ENCODE data around the gene RABL6.

The RABL6 gene, protein sequence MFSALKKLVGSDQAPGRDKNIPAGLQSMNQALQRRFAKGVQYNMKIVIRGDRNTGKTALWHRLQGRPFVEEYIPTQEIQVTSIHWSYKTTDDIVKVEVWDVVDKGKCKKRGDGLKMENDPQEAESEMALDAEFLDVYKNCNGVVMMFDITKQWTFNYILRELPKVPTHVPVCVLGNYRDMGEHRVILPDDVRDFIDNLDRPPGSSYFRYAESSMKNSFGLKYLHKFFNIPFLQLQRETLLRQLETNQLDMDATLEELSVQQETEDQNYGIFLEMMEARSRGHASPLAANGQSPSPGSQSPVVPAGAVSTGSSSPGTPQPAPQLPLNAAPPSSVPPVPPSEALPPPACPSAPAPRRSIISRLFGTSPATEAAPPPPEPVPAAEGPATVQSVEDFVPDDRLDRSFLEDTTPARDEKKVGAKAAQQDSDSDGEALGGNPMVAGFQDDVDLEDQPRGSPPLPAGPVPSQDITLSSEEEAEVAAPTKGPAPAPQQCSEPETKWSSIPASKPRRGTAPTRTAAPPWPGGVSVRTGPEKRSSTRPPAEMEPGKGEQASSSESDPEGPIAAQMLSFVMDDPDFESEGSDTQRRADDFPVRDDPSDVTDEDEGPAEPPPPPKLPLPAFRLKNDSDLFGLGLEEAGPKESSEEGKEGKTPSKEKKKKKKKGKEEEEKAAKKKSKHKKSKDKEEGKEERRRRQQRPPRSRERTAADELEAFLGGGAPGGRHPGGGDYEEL

DNA sequence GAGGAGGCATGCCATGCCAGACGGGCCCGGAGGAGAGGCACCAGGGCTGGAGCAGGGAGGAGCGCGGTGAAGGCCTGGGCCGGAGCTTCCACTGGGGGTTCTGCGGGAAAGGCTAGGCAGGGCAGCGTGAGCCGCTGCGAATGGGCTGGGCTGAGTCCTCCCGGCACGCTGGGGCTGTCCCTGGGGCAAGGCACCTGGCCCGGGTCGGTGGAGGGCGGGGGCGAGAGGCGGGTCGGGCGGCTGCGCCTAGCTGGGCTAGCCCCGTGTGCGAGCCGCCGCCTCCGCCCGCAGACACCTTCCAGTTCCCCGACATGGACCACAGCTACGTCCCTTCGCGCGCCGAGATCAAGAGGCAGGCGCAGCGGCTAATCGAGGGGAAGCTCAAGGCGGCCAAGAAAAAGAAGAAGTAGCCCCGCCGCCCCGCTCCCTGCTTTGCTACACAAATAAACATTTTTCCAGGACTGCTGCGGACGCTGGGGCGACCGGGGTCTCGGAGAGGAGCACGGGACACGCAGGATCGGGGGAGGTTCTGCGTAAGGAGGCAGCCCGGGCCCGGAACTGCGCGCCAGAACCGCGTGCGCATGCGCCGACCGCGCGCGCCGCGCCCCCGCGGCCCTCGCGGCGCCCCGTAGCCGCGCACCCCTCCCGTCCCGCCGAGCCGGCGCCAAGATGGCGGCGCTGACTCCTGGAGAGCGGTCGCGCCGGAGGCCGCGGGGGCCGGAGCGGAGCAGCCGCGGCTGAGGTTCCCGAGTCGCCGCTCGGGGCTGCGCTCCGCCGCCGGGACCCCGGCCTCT lies at the start of gene RABL6:
RABL6 (plus strand) TSS at position 668 of the 794 bp plus-strand sequence. CDS start 249 bp downstream, outside the sequence.
- peak; percentile 86 to 96 (median 93) for DNase-seq

DNA sequence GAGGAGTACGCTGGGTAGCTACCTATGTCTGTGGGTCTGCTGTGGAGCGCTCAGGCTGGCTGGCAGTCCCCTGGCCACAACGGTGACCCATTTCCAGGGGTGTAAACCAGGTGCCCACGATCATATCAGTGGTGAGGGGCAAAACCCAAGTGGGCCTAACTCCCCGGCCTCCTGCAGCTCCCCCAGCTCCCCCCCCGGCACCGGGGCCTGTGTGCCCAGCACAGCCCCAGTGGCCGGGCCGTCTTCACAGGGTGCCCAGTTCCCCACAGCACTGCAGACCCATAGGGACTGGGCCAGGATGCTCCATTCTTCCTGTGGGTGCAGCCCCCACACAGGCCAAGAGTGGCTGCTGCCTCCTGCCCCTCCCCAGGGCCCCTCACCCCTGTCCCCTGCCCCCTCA lies 48.7 kb upstream of the RABL6 start:
- no peak for DNase-seq

DNA sequence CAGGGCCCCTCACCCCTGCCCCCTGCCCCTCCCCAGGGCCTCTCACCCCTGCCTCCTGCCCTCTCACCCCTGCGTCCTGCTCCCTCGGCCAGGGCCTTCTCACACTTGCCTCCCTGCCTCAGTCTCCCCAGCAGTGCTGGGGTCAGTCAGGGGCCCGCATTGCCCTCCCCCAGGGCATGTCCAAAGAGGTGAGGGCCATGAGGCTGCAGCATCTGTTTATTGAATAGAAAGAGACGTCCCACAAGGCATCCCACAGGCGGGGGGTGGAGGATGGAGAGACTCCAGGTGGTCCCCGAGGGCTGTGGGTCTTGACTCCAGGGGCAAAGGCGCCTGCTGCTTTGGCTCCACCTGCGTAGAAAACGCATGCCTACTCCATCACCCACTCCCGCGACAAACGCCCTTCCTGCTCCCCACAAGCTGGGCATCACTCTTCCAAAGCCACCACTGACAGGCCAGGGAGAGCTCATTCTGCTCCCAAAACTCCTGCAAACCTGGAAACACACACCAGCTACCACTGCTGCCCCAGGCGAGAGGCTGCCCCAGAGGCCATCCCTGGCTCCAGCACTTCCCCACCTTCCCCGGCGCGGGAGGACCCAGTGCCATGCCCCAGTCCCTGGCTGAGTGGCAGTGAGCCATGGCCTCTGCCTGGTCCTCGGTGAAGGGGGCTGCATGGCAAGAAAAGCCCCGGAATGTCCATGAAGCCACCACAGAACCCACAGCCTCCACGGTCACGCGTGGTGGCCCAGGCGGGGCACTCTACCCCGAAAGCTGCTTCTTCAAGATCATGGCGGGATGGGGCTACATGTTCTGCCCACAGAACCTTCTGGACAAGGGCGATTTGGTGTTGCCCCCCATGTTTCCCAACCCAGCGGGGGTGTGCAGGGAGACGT lies 48.1 kb upstream of the RABL6 start:
- DNase-seq: no peak

DNA sequence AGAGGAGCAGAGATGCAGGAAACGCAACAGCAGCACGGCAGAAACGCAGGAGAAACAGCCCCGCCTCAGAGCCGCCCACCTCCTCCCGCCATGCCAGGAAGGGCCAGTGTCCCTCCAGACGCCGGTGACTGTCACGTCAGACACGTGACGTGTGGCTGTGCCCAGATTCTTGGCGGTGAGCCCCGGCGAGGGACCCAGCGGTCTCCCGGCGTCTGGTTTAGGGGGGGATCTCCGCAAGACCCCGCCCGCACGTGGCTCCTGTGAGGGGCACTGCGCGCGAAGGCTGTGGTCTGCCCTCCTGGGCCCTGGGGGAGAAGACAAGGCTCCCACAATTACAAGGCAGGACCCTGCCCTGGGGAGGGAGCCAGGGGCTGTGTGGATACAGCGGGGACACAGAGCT lies 47.3 kb upstream of the RABL6 start:
- no peak for DNase-seq

DNA sequence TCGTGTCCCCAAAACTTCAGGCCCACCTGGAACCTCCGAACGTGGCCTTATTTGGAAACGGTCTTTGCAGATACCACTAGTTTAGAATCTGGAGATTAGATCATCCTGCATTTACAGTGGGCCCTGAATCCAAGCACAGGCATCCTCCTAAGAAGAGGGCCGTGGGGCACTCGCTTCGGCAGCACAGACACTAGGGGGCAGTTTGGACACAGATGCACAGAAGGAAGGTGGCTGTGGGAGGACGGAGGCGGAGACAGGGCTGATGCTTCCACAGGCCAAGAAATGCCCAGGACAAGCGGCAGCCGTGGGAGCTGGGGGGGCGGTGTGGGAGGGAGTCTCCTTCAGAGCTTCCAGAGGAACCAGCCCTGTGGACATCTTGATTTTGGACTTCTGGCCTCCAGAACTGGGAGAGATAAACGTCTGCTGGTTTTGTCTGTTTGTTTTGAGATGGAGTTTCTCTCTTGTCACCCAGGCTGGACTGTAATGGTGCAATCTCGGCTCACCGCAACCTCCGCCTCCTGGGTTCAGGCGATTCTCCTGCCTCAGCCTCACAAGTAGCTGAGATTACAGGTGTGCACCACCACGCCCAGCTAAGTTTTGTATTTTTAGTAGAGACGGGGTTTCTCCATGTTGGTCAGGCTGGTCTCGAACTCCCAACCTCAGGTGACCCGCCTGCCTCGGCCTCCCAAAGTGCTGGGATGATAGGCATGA lies 46.8 kb upstream of the RABL6 start:
- DNase-seq: peak; percentile 73 to 87 (median 81)

DNA sequence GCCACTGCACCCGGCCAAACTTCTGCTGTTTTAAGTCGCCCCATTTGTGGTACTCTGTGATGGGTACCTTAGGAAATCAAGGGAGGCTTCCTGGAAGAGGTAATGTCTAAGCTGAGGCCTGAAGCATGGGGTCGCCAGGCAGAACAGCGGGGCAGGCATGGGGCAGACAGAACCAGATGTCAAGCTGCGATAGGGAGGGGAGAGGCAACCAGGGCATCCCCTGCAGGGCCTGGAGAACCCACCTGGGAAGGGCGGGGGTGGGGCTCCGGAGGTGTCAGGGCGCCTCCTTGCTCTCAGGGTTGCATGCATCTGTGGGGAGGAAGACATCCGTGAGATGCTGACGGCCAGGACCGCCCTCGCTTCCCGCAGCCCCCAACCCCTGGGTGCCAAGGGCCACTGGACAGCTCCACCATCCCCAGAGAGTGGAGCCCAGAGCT lies 46.2 kb upstream of the RABL6 start:
- no peak for DNase-seq

DNA sequence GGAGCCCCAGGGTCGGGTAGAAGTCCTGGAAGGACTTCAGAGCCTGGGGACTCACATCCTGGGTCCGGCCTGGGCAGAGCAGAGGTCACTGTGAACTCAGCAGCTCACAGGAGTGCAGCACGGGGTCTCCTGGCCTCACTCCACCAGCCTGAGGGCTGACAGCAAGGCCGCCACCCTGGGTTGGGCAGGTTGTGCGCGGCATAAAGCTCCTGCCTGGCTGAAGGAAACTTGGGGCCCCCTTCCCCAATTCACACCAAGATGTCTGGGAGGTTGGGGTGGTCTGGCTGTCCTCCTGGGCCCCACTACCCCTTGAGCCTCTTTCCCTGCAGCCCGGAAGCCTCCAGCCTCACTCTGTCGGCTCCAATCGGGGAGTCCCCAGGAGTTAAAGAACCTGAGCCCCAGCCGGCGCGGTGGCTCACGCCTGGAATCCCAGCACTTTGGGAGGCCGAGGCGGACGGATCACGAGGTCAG lies 45.5 kb upstream of the RABL6 start:
- DNase-seq: no peak

DNA sequence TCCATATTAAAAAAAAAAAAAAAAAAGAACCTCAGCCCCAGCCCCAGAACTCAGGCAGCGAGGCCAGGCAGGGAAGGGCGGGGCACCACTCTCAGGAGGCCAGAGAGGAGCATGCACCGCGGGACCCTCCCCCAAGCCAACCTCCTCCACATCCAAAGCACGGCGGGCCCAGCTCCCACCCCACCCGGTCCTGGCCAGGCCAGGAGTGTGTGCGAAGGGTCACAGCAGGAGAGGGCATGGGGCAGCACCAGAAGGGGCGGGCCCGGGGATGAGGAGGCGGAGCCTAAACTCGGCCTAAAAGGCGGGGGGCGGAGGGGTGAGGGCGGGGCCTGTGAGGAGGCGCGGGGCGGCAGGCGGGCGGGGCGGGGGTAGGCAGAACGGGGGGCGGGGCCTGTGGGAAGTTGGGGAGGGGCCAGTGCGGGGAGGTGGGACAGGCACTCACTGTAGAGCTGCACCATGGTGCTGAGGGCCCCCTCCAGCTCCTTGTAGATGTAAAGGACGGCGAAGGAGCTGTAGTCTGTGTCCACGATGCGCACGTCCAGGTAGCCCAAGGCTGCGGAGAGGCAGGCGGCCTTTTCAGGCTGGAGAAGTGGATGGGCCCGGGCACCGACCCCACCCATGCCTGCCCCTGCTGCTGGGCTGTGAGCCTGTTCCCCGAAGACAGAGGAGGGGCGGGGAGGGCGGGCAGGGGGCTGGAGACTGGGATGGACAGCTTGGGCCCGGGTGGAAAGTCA lies 44.7 kb upstream of the RABL6 start:
- DNase-seq: peak; percentile 30 to 73 (median 30)

DNA sequence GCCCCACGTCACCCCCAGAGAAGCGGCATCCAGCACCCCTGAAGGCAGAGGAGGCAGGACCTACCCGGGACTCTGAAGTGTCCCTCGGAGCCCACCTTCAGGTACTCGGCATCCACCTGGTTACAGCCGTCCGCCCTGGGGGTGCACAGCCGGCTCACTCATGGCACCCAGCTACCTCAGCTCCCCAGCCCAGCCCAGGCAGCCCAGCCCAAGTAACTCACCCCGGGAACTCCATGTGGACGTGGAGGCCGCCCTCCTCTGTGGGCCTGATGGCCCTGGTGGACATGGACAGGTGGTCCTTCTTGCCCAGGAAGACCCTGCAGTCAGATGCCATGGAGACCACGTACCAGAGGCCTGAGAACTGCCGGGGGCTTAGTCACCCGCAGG lies 44.1 kb upstream of the RABL6 start:
- DNase-seq: no peak

DNA sequence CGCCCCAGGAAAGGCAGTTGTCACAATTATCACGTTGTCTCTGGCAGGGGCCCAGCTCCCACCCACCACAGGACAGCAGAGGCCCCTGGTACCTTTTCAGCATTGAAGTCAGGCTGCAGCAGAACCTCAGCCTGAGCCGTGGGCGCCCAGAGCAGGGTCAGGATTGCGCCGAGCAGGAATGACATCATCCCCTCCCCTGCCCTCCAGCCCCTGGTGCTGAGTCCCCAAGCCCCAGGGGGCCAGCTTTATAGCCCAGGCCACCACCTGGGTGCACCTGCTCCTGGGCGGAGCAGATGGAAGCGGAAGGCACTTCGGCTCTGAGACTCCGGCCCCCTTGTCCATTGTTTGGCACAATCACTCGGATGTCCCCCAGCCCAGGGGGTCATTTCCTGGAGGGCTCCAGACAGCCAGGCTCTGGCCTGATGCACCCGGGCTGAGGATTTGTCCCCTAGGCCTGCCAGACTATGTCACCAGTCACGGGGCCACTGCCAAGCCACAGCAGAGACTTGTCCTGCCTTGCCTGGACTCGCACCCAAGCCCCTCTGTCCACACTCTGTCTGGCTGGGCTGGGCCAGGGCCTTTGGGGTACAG lies 43.4 kb upstream of the RABL6 start, which contains the start of gene LCN15:
LCN15 (minus strand) TSS at position 218 of the 591 bp plus-strand sequence; CDS start at position 188, 30 bp downstream.
- DNase-seq: no peak

DNA sequence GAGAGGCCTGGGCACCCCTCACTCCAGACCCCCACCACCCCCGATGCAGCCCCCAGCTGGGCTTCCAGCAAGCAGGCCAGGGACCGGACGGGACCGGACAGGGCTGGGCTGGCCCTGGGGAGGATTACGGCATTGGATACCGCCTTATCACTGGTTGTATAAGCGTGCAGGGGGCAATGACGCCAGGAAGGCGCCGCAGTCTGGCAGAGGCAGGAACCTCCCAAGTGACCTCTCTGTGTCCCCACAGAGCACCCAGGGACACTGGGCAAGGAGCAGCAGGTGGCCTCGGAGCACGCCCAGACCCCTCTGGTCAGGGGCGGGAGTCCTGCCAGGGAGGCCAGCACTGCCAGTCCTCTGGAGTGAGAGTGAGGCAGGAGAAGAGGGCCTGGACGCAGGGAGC lies 42.7 kb upstream of the RABL6 start:
- no peak for DNase-seq

DNA sequence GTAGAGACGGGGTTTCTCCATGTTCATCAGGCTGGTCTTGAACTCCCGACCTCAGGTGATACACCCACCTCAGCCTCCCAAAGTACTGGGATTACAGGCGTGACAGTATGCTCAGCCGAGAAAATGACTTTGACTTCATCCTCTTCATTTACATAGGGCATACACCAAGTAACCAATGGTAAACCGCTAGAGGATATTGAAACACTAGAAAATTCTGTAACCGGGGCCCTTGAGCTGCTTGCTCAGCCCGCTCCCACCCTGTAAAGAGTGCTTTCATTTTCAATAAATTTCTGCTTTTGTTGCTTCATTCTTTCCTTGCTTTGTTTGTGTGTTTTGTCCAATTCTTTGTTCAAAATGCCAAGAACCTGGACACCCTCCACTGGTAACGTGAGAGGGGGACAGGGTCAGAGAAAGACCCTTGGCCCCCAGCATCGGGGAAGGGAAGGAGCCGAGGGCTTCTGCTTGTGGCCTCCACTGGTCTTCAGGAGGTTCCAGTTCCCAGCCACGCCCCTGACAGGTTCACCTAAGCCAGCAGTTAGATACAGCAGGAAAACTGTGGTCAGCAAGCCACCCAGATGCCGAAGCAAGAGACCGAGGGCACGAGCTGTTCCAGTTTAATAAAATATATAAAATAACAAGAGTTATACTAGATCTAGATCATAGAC lies 41.9 kb upstream of the RABL6 start:
- DNase-seq: peak in 1 of 3 donors; percentile 21

DNA sequence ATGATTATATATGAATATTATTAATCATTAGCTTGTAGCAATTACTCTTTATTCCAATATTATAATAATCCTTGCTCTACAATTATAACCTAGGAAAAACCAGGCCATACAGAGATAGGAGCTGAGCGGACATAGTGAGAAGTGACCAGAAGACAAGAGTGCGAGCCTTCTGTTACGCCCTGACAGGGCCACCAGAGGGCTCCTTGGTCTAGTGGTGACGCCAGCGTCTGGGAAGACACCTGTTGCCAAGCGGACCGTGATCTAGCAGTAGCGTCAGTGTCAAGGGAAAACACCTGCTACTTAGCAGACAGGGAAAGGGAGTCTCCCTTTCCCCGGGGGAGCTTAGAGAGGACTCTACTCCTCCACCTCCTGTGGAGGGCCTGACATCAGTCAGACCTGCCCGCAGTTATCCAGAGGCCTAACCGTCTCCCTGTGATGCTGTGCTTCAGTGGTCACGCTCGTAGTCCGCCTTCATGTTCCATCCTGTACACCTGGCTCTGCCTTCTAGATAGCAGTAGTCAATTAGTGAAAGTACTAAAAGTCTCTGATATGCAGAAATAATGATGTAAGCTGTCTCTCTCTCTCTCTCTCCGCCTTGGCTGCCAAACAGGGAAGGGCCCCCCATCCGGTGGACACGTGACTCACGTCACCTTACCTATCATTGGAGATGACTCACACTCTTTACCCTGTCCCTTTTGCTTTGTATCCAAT lies 41.2 kb upstream of the RABL6 start:
- DNase-seq: peak; percentile 70 to 86 (median 78)

DNA sequence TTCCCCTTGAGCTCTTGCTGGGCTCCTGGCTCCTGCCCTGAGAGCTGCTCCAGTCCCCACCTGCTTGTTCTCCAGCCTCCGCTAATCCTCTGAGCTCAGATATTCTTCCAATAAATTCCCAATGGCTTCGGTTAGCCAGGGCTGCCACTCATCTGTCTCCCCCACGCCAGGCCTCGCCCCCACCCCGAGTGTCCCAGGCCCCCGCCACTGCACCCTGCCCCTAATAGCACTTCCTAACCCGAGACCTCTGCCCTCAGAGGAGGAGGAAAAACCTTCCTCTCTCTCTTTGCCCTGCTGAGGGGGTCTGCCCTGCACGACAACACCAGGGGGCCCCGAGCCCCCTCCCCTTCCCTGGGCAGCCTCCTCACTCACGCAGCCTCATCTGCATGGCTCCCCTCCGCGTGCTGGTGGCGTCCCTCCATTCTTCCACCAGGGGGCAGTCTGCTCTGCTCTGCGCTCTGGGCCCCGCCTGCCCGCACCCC lies 38.0 kb upstream of the RABL6 start:
- peak; percentile 58 to 70 (median 59) for DNase-seq

DNA sequence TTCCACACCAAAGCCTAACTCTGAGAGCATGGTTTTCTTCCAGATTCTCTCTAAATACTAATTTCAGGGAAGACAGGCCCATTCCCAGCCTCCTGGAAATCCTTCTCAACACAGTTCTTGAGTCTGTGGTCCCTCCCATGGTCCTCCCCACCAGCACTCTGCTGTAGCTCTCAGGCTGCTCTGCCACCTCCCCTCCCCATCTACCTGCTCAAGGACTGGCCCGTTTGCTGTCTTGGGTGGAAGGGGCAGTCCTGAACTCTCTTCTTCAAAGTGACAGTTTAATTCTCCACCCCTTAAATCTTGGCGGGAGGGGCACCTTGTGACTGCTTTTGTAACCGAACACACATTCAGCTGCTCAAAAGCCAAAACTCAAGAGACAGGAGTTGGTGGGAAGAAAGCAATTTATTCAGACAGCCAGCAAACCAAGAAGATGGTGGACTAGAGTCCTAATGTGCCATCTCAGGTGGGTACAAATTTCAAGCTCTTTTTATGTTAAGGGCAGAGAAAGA lies 35.8 kb upstream of the RABL6 start:
- no peak for DNase-seq

DNA sequence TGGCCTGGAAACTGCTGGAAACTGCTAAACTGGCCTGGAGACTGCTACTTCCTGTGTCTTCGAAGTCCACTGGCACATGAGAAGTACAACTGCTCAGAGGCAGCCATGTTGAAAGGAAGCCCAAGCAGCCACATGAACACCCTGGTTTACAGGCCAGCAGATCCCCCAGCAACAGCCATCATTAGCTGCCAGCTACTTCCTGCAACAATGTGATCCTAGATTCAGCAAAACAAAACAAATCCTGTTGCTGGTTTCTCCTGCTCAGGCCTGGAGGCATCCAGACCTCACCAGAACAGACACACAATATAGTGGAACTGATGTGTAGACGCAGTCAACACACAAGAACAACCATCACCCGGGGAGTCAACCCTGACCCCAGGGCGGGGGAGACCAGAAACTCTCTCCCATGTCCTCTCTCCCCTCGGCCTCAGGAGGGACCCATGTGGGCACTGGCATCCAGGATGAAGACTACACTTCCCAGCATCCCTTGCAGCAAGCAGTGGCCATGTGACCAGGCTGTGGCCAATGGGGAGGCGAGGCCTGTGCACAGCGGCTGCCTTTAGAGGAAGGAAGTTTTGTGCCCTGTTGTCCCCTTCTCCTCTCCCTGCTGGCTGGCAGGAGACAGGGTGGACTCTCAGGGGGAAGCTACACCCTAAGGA lies 34.2 kb upstream of the RABL6 start:
- peak; percentile 46 to 55 (median 53) for DNase-seq

DNA sequence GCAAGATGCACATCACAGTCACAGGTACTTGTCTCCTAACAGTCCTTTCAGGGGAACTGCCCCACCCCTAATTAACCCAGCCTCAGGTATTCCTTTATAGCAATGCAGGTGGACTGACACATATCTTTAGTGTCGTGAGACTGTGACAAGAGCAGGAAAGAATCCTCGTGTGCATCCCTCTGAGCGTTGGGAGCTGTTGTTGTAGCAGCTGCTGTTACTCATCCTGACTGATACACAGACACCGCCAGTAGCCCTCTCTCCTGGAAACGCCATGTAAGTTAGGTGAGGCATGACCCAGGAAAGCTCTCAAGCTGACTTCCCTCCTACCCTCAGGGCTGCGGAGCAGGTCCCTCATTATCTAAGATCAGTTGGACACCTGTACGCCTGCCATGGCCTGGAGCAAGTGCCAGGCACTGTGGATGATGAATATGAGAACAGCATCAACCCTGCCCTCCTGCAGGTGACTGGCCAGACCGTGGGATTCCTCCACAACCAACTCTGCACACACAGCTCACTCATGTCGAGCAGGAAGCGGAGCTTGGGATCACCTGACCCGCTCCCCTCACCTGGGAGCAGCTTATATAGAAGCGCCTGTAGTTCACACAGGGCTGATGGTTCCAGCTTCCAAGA lies 33.2 kb upstream of the RABL6 start:
- no peak for DNase-seq
